ENCODE measurements around the gene NANP. TPM values are rescaled to one million over a fixed set of nuclear protein-coding genes. Genes with fewer than 3 reads are reported as not detected.

Gene NANP
- polyA plus RNA-seq, 1 of the 3 experiments (the other 2 are of a cell fraction), result 1.9 TPM

DNA sequence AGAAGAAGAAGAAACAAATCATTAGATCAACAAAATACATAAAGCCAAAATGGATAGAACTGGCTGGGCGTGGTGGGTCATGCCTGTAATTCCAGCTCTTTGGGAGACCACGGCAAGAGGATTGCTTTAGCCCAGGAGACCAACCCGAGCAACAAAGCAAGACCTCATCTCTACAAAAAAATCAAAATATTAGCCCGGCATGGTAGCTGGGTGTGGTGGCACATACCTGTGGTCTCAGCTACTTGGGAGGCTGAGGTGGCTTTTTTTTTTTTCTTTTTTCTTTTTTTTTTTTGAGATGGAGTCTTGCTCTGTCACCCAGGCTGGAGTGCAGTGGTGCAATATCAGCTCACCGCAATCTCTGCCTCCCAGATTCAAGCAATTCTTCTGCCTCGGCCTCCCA is 59.9 kb downstream of the NANP start:
- Histone ChIP-seq H4K20me1 (ENCODE audit: insufficient read depth) (peaks cover 3% of the 10 kb centered on the region; the same call in 1 of the 2 replicates), H3K9me3 (no peaks in the 10 kb centered on the region), H3K4me1 (ENCODE audit: control insufficient read depth in 1 of 2, insufficient read depth in 2 of 2, low read depth in 1 of 2, low read length in 1 of 2) (no peaks in the 10 kb centered on the region), H3K27ac (ENCODE audit: low read depth in 2 of 2, low read length in 1 of 2) (no peak overlapping the region), H3K9me2 (no peaks in the 10 kb centered on the region), H3F3A (replicated peaks; ENCODE audit: insufficient read depth) (no peaks in the 10 kb centered on the region), H3K27me3 (ENCODE audit: insufficient read depth) (no peaks in the 10 kb centered on the region), H3K4me2 (no peak overlapping the region), H3K4me3 (ENCODE audit: low read depth in 2 of 2, low read length in 1 of 2) (no peak overlapping the region), H3K9ac (no peak overlapping the region), H3K36me3 (replicated peaks in 1 of 2; ENCODE audit: control insufficient read depth in 1 of 2, insufficient read depth in 2 of 2, low read length in 1 of 2) (peaks cover 0 to 10% of the 10 kb centered on the region in 2 experiments), H2AFZ (ENCODE audit: low read depth) (no peak overlapping the region), H3K79me2 (ENCODE audit: insufficient read depth) (peaks cover 53% of the 10 kb centered on the region)
- TF ChIP-seq, protein P1, sequence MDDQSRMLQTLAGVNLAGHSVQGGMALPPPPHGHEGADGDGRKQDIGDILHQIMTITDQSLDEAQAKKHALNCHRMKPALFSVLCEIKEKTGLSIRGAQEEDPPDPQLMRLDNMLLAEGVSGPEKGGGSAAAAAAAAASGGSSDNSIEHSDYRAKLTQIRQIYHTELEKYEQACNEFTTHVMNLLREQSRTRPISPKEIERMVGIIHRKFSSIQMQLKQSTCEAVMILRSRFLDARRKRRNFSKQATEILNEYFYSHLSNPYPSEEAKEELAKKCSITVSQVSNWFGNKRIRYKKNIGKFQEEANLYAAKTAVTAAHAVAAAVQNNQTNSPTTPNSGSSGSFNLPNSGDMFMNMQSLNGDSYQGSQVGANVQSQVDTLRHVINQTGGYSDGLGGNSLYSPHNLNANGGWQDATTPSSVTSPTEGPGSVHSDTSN (IDR thresholded peaks at IDR 0.05), result no peak
- no peak for TF ChIP-seq TAF1 (IDR thresholded peaks at IDR 0.05; ENCODE audit: borderline replicate concordance, low read depth, low read length)
- no peak for TF ChIP-seq ELF1 (IDR thresholded peaks at IDR 0.05)
- no peak for TF ChIP-seq FOXJ3 (CRISPR knock-in tag; IDR thresholded peaks at IDR 0.05)
- no peak for TF ChIP-seq RCOR1 (IDR thresholded peaks at IDR 0.05; ENCODE audit: low read length)
- TF ChIP-seq EZH2phosphoT487 (IDR thresholded peaks at IDR 0.05; ENCODE audit: borderline replicate concordance, low read depth), result no peak
- no peak for TF ChIP-seq SIN3A (IDR thresholded peaks at IDR 0.05; ENCODE audit: borderline replicate concordance, low read depth, low read length)
- no peak for TF ChIP-seq RAD21 (IDR thresholded peaks at IDR 0.05; ENCODE audit: low read length)
- TF ChIP-seq, protein P2, sequence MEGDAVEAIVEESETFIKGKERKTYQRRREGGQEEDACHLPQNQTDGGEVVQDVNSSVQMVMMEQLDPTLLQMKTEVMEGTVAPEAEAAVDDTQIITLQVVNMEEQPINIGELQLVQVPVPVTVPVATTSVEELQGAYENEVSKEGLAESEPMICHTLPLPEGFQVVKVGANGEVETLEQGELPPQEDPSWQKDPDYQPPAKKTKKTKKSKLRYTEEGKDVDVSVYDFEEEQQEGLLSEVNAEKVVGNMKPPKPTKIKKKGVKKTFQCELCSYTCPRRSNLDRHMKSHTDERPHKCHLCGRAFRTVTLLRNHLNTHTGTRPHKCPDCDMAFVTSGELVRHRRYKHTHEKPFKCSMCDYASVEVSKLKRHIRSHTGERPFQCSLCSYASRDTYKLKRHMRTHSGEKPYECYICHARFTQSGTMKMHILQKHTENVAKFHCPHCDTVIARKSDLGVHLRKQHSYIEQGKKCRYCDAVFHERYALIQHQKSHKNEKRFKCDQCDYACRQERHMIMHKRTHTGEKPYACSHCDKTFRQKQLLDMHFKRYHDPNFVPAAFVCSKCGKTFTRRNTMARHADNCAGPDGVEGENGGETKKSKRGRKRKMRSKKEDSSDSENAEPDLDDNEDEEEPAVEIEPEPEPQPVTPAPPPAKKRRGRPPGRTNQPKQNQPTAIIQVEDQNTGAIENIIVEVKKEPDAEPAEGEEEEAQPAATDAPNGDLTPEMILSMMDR (IDR thresholded peaks at IDR 0.05), result no peak
- no peak for TF ChIP-seq GATA2 (CRISPR knock-in tag; IDR thresholded peaks at IDR 0.05)
- TF ChIP-seq SMC3 (IDR thresholded peaks at IDR 0.05; ENCODE audit: low read depth, low read length), result no peak
- TF ChIP-seq FOSL2 (IDR thresholded peaks at IDR 0.05; ENCODE audit: borderline replicate concordance, low read depth), result no peak
- TF ChIP-seq TEAD4 (IDR thresholded peaks at IDR 0.05; ENCODE audit: borderline replicate concordance, insufficient read depth), result no peak
- no peak for DNase-seq
- ChIA-PET POLR2A (no interaction called here), CTCF (no interaction called here)
- WGBS (ENCODE audit: low lambda C conversion rate), result 93% methylated on average over 6 of the region's 6 CpGs

DNA sequence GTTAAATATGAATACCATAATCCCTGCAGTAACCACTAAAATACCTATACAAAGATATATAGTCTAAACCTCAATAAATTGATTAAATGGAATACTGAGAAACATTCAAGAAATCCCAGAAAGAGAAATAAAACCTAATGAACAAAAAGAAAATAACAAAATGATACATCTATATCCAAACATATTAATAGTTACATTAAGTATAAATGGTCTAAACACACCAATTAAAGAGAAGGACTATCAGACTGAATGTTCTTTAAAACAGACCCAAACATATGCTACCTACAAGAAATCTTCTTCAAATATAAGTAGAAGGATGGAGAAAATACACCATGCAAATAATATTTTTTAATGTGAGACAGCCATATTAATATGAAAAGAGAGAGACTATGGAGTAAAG is 60.5 kb downstream of the NANP start:
- no peak for DNase-seq
- no peak overlapping the region for H2AFZ ChIP-seq (ENCODE audit: low read depth)
- no peak overlapping the region for H3K27ac ChIP-seq (ENCODE audit: low read depth in 2 of 2, low read length in 1 of 2)
- no peaks in the 10 kb centered on the region for H3K9me2 ChIP-seq
- ChIA-PET POLR2A (no interaction called here), CTCF (no interaction called here)
- H3K79me2 ChIP-seq (ENCODE audit: insufficient read depth), result peaks cover 51% of the 10 kb centered on the region
- no peak overlapping the region for H3K4me3 ChIP-seq (ENCODE audit: low read depth in 2 of 2, low read length in 1 of 2)
- H3K4me1 ChIP-seq (ENCODE audit: control insufficient read depth in 1 of 2, insufficient read depth in 2 of 2, low read depth in 1 of 2, low read length in 1 of 2), result no peaks in the 10 kb centered on the region
- no peak overlapping the region for H3K9ac ChIP-seq
- H3K4me2 ChIP-seq, result no peak overlapping the region
- H3K9me3 ChIP-seq, result no peaks in the 10 kb centered on the region
- H3K36me3 ChIP-seq (replicated peaks in 1 of 2; ENCODE audit: control insufficient read depth in 1 of 2, insufficient read depth in 2 of 2, low read length in 1 of 2), result peaks cover 0 to 9% of the 10 kb centered on the region in 2 experiments
- H3F3A ChIP-seq (replicated peaks; ENCODE audit: insufficient read depth), result no peaks in the 10 kb centered on the region
- no peaks in the 10 kb centered on the region for H3K27me3 ChIP-seq (ENCODE audit: insufficient read depth)
- H4K20me1 ChIP-seq (ENCODE audit: insufficient read depth), result no peaks in the 10 kb centered on the region; the same call in 1 of the 2 replicates
- TF ChIP-seq, protein P3, sequence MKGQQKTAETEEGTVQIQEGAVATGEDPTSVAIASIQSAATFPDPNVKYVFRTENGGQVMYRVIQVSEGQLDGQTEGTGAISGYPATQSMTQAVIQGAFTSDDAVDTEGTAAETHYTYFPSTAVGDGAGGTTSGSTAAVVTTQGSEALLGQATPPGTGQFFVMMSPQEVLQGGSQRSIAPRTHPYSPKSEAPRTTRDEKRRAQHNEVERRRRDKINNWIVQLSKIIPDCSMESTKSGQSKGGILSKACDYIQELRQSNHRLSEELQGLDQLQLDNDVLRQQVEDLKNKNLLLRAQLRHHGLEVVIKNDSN (IDR thresholded peaks at IDR 0.05; ENCODE audit: borderline replicate concordance, low read depth), result no peak
- TF ChIP-seq GABPA (IDR thresholded peaks at IDR 0.05; ENCODE audit: low read depth) (no peak), NRF1 (IDR thresholded peaks at IDR 0.05; ENCODE audit: low read depth, low read length) (no peak), EZH2phosphoT487 (IDR thresholded peaks at IDR 0.05; ENCODE audit: borderline replicate concordance, low read depth) (no peak), FOXJ3 (CRISPR knock-in tag; IDR thresholded peaks at IDR 0.05) (no peak)
- TF ChIP-seq, protein P4, sequence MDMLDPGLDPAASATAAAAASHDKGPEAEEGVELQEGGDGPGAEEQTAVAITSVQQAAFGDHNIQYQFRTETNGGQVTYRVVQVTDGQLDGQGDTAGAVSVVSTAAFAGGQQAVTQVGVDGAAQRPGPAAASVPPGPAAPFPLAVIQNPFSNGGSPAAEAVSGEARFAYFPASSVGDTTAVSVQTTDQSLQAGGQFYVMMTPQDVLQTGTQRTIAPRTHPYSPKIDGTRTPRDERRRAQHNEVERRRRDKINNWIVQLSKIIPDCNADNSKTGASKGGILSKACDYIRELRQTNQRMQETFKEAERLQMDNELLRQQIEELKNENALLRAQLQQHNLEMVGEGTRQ (IDR thresholded peaks at IDR 0.05; ENCODE audit: borderline replicate concordance, low read depth, low read length), result no peak
- TF ChIP-seq, protein P5, sequence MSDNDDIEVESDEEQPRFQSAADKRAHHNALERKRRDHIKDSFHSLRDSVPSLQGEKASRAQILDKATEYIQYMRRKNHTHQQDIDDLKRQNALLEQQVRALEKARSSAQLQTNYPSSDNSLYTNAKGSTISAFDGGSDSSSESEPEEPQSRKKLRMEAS (IDR thresholded peaks at IDR 0.05; ENCODE audit: low read depth), result no peak
- TF ChIP-seq, protein P6, sequence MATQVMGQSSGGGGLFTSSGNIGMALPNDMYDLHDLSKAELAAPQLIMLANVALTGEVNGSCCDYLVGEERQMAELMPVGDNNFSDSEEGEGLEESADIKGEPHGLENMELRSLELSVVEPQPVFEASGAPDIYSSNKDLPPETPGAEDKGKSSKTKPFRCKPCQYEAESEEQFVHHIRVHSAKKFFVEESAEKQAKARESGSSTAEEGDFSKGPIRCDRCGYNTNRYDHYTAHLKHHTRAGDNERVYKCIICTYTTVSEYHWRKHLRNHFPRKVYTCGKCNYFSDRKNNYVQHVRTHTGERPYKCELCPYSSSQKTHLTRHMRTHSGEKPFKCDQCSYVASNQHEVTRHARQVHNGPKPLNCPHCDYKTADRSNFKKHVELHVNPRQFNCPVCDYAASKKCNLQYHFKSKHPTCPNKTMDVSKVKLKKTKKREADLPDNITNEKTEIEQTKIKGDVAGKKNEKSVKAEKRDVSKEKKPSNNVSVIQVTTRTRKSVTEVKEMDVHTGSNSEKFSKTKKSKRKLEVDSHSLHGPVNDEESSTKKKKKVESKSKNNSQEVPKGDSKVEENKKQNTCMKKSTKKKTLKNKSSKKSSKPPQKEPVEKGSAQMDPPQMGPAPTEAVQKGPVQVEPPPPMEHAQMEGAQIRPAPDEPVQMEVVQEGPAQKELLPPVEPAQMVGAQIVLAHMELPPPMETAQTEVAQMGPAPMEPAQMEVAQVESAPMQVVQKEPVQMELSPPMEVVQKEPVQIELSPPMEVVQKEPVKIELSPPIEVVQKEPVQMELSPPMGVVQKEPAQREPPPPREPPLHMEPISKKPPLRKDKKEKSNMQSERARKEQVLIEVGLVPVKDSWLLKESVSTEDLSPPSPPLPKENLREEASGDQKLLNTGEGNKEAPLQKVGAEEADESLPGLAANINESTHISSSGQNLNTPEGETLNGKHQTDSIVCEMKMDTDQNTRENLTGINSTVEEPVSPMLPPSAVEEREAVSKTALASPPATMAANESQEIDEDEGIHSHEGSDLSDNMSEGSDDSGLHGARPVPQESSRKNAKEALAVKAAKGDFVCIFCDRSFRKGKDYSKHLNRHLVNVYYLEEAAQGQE (IDR thresholded peaks at IDR 0.05; ENCODE audit: low read depth, low read length), result no peak

Data from SK-N-SH (cell line).